Stimulated activated CD4-positive, alpha-beta T cell treated with anti-CD3 and anti-CD28 coated beads, TNF-alpha, amount 100 ng/mL, for 1 hour (primary cell): ENCODE results near the gene RCSD1.
"Not testable (repeated sequence)": the region's sequence is repeated elsewhere in the genome, so short reads cannot be mapped to it uniquely, and the experiment has no call there.

ENCODE experiments used
- DNase-seq, 3 donors: peaks; one replicate each; pipeline ENCODE4 v3.0.0-alpha.2; 2020; ENCODE audit warnings: low read depth in 3 of 3, low spot score in 1 of 3

Gene RCSD1

GRCh38 chr1:167629681-167630567 lies at the start of gene RCSD1:
Gene RCSD1, plus strand, starts transcription at chr1:167630232. Its CDS starts 192 bp downstream, at chr1:167630424.
- peak in 1 of 3 donors; percentile 59 for DNase-seq

GRCh38 chr1:167582064-167582463 lies 48.0 kb upstream of the RCSD1 start:
- no peak for DNase-seq

DNA sequence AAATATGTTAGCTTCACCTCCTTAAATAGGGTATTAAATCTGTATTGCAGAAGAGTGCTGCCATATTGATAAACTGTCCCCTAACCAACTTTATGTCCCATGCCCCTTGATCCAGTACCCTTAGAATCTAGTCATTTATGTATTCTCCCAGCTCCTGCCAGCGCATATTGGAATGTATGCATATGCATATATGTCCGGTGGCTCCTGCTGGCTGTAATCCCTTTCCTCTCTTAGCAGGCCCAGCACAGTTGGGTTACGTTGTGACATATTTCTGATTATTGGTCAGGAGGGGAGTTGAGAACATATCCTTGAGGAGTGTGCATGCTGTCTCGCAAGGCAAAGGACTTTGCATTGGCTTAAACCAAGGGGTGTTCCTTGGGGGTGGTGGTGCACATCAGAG lies 47.3 kb upstream of the RCSD1 start:
- no peak for DNase-seq

GRCh38 chr1:167584581-167584980 lies 45.5 kb upstream of the RCSD1 start:
- no peak for DNase-seq

- DNase-seq, result no peak
Measured at GRCh38 chr1:167587342-167587741, 42.7 kb upstream of the RCSD1 start.

- no peak for DNase-seq
Measured at GRCh38 chr1:167587872-167588271, 42.2 kb upstream of the RCSD1 start.

GRCh38 chr1:167588361-167588760 lies 41.7 kb upstream of the RCSD1 start:
- no peak for DNase-seq

GRCh38 chr1:167592475-167592874 lies 37.6 kb upstream of the RCSD1 start:
- DNase-seq, result no peak

GRCh38 chr1:167593860-167594259 lies 36.2 kb upstream of the RCSD1 start:
- DNase-seq, result no peak

DNA sequence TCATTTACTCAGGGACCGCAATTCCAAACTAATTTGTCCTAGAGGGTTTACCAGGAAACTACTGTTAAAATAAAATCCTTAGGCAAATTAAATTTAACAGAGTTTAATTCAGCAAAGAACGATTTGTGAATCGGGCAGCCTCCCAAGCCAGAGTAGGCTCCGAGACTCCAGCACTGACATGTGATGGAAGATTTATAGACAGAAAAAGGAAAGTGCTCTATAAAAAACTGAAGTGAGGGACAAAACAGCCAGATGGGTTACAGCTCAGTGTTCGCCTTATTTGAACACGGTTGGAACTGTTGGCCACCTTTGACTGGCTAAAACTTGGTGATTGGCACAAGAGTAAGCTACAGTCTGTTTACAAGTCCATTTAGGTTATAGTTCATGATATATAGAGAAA lies 35.2 kb upstream of the RCSD1 start:
- no peak for DNase-seq

DNA sequence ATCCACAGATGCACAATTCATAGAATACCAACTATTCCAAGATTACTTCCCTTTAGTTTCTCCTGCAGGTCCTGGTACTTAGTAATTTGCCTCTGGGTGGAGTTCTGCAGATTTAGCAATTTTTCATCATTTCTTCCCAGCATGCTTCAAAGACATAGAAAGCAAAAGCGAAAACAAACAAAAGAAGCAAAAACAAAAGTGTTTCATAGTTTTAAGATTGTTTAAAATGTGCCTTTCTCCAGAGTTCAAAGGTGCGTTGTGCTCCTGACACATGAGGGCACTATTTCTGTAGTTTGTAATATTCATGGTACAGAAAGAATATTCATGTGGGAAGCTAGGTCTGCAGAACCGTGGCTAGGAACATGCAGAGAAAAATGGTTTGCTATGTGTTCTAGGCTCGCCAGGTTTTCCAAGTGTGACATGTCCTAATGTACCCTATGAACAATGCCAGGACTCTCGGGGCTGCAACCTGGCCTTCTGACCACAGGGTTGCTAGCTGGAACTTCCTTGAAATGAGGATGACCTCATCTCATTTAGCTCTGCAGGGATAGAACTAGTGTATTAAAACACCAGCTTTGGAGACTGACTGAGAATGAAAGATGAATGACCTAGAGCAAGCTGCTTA lies 30.0 kb upstream of the RCSD1 start:
- DNase-seq, result no peak

DNA sequence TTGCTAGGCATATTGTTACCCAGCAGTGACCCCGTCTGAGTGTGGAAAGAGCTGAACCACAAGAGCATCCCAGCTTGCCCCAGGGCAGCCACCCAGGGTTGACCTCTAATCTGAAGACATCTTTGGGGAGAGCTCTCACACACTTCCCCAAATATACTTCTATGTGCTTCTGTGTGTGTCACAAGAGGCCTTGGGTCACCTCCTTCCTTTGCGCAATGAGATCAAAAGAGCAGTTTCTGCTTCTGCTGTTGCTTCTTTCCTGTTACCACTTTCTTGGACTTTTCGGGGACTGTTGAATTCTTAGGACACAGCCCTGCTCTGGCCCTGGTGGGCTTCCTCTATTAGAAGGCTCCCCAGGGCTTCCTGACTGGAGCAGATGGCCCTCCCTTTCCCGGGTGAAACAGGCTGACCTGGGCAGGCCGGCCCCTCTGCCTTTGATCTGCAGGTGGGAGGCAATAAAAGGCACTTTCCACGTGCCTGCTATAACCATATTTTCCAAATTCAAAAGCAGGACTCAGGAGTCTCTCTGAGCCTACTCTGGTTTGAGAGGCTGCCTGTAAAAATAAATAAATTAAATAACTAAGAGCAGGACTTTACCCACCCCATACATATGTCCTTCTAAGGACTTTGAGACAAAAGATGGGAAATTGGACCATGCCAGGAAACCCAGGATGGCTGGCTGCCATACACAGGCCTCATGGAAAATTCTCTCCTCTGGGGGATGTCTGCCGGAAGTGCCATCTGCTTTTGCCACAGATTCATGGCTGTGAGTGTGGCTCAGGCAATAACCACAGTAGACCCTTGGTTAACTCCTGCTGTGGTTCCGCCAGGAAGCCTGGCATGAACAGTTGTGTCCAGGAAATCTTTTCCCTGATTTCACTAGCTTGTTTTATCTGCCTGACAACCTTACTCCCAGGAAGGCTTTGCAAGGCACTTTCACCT lies 28.3 kb upstream of the RCSD1 start:
- no peak for DNase-seq

- DNase-seq, result no peak
Measured at GRCh38 chr1:167602840-167603239, 27.2 kb upstream of the RCSD1 start.

DNA sequence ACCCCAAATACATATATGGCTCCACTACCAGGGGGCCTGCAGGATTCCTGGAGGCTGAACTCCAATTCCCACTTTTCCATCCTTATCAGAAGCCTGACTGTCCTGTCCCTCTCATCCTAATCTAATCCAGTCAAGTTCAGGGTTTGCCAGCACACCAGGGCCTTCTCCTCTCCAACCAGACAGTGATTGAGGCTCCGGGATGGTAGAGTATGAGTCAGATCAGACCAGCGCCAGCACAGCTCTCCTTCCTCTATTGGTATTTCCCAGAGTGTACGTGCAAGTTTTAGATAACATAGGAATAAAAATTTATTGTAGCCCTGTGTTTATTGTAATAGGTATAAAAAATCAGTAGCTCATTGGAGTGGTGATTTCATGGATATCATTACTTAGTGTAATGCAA lies 24.5 kb upstream of the RCSD1 start:
- no peak for DNase-seq

GRCh38 chr1:167611983-167612382 lies 18.0 kb upstream of the RCSD1 start:
- DNase-seq, result no peak

- no peak for DNase-seq
Measured at GRCh38 chr1:167612587-167613385, 17.2 kb upstream of the RCSD1 start.

GRCh38 chr1:167613984-167614383 lies 16.0 kb upstream of the RCSD1 start:
- DNase-seq, result not testable (repeated sequence)

GRCh38 chr1:167614851-167615250 lies 15.2 kb upstream of the RCSD1 start:
- no peak for DNase-seq

DNA sequence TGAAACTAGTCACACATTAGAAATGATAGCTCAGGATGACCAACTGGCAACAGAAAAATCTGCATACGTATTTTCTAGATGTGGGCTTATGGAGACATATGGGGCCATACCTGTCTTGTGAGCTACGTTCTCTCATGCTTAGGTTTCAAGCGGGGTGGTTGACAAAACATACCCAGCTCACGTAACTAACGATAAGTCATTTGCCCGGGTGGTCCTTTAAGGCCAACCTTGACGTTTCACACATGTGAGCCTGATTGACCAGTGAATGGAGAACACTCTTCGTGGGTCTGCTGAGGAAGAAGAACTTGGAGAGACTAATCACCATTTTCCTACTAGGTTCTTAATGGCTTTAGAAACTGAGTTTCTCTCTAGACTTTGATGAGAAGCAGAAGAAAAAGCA lies 13.5 kb upstream of the RCSD1 start:
- no peak for DNase-seq
